T-helper 9 cell (primary cell): ENCODE data around the gene CDKAL1.
"Not testable (repeated sequence)": the region's sequence is repeated elsewhere in the genome, so short reads cannot be mapped to it uniquely, and the experiment has no call there.

ENCODE experiments used
- DNase-seq: peaks from one replicate; pipeline ENCODE4 v3.0.0-alpha.2; 2020

CDKAL1 gene

GRCh38 chr6:20642441-20642840 is 108.2 kb downstream of the CDKAL1 start:
- no peak for DNase-seq

GRCh38 chr6:20644667-20645370 is 110.6 kb downstream of the CDKAL1 start:
- DNase-seq = no peak

- DNase-seq = not testable (repeated sequence)
Observed at GRCh38 chr6:20645572-20645971, 111.3 kb downstream of the CDKAL1 start.

- DNase-seq = no peak
Observed at GRCh38 chr6:20647585-20647984, 113.3 kb downstream of the CDKAL1 start.

GRCh38 chr6:20649696-20650470 is 115.6 kb downstream of the CDKAL1 start:
- DNase-seq = not testable (repeated sequence)

- DNase-seq = no peak
Observed at GRCh38 chr6:20652299-20653084, 118.2 kb downstream of the CDKAL1 start.

GRCh38 chr6:20653085-20653479 is 118.8 kb downstream of the CDKAL1 start:
- no peak for DNase-seq

- no peak for DNase-seq
Observed at GRCh38 chr6:20655317-20655716, 121.1 kb downstream of the CDKAL1 start.

- no peak for DNase-seq
Observed at GRCh38 chr6:20657274-20657800, 123.1 kb downstream of the CDKAL1 start.

- DNase-seq = no peak
Observed at GRCh38 chr6:20658053-20658452, 123.8 kb downstream of the CDKAL1 start.

GRCh38 chr6:20658516-20658915 is 124.3 kb downstream of the CDKAL1 start:
- no peak for DNase-seq

- DNase-seq = no peak
Observed at GRCh38 chr6:20660534-20660933, 126.3 kb downstream of the CDKAL1 start.

- DNase-seq = no peak
Observed at GRCh38 chr6:20661721-20662120, 127.5 kb downstream of the CDKAL1 start.

- DNase-seq = no peak
Observed at GRCh38 chr6:20664250-20664649, 130.0 kb downstream of the CDKAL1 start.

GRCh38 chr6:20665290-20665689 is 131.0 kb downstream of the CDKAL1 start:
- DNase-seq = no peak

GRCh38 chr6:20669571-20670314 is 135.5 kb downstream of the CDKAL1 start:
- no peak for DNase-seq

- no peak for DNase-seq
Observed at GRCh38 chr6:20670750-20671149, 136.5 kb downstream of the CDKAL1 start.

GRCh38 chr6:20672038-20672437 is 137.8 kb downstream of the CDKAL1 start:
- DNase-seq = no peak

- DNase-seq = no peak
Observed at GRCh38 chr6:20673458-20673857, 139.2 kb downstream of the CDKAL1 start.

- DNase-seq = no peak
Observed at GRCh38 chr6:20674664-20675063, 140.4 kb downstream of the CDKAL1 start.

- no peak for DNase-seq
Observed at GRCh38 chr6:20678831-20679352, 144.6 kb downstream of the CDKAL1 start.

GRCh38 chr6:20680697-20681165 is 146.5 kb downstream of the CDKAL1 start:
- DNase-seq = no peak
